Subcutaneous adipose tissue (tissue), 4 donors: Measurements from ENCODE around the gene RNF150. TPM values are rescaled to one million over a fixed set of nuclear protein-coding genes. Genes with fewer than 3 reads are reported as not detected.

Experiments used
- CTCF ChIP-seq: fragments of 450-650 bp; IDR thresholded peaks from one replicate; pipeline ENCODE4 v1.5.1; 2016; ENCODE audit warnings: low read depth, mild to moderate bottlenecking, control low read depth, antibody characterized with exemption, moderate library complexity
- total RNA-seq, 4 donors: library from RNA; depleted of rRNA; stranded (reverse); fragments of >200 nt; gene quantifications; one replicate each; pipeline ENCODE4 v1.1.0, GENCODE V29; 2016

The RNF150 gene
- total RNA-seq, 4 donors from 2014 or later, result 8.6 to 44.8 (median 22.6) TPM

GRCh38 chr4:140901736-140902336 lies 231.4 kb downstream of the RNF150 start:
- TF ChIP-seq CTCF, result no peak

- no peak for TF ChIP-seq CTCF
Observed at GRCh38 chr4:140893939-140894338, 239.3 kb downstream of the RNF150 start.

- no peak for TF ChIP-seq CTCF
Observed at GRCh38 chr4:140888054-140888453, 245.2 kb downstream of the RNF150 start.

GRCh38 chr4:140887467-140887866 lies 245.8 kb downstream of the RNF150 start:
- TF ChIP-seq CTCF, result no peak

- TF ChIP-seq CTCF, result no peak
Observed at GRCh38 chr4:140884431-140885058, 248.7 kb downstream of the RNF150 start.

GRCh38 chr4:140877781-140878180 lies 255.5 kb downstream of the RNF150 start:
- no peak for TF ChIP-seq CTCF

- TF ChIP-seq CTCF, result no peak
Observed at GRCh38 chr4:140876615-140877364, 256.5 kb downstream of the RNF150 start.
